VCaP (cell line): ENCODE data around the gene NRCAM.

Experiments
- H3K27ac ChIP-seq: fragments of 450-650 bp; 2 replicates; pipeline ENCODE4 v1.5.1; 2017
- TF ChIP-seq, protein P1 (sequence below): fragments of 450-650 bp; conservative IDR thresholded peaks from 2 replicates; pipeline ENCODE4 v1.5.1; 2017; ENCODE audit warnings: mild to moderate bottlenecking, moderate library complexity

The NRCAM gene

DNA sequence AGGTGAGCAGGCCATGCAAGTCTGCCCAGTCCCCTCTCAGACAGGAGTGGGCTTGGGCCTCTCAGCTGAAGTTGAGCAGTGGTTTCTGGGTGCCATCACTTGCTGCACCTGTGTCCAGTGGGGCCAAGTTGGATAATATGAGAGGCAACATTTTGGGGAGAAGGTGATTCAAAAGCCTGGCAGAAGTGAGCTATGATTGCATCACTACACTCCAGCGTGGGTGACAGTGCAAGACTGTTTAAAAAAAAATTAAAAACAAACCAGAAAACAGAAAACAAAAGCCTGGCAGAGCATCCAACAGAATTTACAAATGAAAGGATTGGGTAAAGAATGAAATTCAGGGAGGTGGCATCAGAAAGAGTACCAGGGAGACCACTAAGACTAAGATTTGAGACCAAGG lies 204.5 kb downstream of the NRCAM start:
- TF ChIP-seq, protein P1, sequence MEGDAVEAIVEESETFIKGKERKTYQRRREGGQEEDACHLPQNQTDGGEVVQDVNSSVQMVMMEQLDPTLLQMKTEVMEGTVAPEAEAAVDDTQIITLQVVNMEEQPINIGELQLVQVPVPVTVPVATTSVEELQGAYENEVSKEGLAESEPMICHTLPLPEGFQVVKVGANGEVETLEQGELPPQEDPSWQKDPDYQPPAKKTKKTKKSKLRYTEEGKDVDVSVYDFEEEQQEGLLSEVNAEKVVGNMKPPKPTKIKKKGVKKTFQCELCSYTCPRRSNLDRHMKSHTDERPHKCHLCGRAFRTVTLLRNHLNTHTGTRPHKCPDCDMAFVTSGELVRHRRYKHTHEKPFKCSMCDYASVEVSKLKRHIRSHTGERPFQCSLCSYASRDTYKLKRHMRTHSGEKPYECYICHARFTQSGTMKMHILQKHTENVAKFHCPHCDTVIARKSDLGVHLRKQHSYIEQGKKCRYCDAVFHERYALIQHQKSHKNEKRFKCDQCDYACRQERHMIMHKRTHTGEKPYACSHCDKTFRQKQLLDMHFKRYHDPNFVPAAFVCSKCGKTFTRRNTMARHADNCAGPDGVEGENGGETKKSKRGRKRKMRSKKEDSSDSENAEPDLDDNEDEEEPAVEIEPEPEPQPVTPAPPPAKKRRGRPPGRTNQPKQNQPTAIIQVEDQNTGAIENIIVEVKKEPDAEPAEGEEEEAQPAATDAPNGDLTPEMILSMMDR: no peak

DNA sequence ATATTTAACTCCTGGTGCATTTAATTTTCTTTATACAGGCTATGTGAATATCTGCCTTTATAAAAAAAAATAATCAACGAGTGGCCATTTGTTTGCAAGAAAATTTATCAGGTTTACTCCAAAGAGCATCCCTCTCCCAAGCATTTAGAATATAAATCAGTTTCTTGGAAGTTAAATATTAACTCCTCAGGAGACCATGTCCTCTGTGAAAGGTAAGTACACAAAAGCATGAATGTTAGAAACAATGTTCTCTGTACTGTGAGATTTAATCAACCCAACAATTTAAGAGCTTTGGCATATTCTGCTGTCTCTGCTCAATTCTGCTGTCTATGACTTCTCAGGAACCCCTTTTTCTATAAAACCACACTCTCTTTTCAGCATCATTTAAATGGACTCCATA lies 206.8 kb downstream of the NRCAM start:
- TF ChIP-seq, protein P1: no peak
- peak overlapping the region; percentile 82 for H3K27ac ChIP-seq

More for the DNA sequence above, 204.5 kb downstream of the NRCAM start:
- H3K27ac ChIP-seq: no peak overlapping the region

DNA sequence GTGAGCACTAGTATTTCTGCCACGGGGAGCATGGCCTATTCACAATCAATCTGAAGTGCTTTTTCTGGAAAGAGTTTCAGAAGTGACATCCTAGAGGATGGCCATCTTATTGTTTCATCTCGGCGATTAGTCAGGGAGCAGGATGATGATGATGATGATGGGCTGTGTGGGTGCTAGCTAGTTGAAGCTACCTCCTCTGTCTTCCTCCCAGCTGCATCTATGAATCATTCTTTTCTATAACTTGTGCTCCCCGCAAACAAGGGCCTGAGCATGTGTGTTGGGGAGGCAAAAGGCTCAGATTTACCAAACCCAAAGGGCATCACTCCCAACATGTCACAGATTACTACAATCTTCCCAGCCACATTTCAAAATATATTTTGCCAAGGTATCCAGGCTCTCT lies 207.4 kb downstream of the NRCAM start:
- peak overlapping the region; percentile 82 for H3K27ac ChIP-seq
- TF ChIP-seq, protein P1: no peak

DNA sequence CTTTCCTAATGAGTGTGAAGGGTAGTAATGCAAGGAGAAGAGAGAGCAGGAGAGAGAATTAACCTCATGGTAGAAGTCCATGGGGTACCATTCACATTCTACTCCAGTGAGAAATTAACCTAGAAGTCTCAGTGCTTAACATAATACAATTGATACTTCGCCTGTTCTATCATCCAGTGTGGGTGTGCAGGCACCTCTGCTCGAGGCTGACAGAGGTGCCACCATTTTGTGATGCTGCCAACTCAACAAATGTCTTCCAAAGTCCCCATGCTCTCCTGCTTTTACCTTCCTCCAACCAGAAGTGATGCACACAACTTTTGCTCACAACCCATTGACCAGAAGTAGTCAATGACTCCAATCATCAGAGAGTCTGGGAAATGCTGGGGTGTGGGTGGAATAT lies 207.8 kb downstream of the NRCAM start:
- H3K27ac ChIP-seq: peak overlapping the region; percentile 82
- TF ChIP-seq, protein P1: no peak

DNA sequence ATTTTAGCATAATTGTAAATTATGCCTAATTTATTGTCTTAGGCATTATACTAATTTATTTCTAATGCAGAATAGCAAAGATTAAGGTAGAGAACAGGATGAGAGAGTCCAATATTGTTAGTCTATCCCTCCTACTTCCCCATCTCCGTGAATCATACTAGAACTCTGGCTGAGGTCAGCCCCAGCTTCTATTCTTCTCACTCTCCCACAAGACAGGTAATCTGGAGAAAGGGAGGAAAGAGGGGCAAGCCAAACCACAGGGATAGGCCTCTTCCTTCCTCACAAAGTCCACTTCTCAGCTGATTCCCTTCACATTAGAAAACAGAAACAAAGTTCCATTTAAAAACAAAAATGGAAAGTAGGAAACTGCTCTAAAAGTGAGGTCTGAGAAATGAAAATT lies 208.6 kb downstream of the NRCAM start:
- peak overlapping the region; percentile 82; the same call in 1 of the 2 replicates for H3K27ac ChIP-seq
- TF ChIP-seq, protein P1: no peak

DNA sequence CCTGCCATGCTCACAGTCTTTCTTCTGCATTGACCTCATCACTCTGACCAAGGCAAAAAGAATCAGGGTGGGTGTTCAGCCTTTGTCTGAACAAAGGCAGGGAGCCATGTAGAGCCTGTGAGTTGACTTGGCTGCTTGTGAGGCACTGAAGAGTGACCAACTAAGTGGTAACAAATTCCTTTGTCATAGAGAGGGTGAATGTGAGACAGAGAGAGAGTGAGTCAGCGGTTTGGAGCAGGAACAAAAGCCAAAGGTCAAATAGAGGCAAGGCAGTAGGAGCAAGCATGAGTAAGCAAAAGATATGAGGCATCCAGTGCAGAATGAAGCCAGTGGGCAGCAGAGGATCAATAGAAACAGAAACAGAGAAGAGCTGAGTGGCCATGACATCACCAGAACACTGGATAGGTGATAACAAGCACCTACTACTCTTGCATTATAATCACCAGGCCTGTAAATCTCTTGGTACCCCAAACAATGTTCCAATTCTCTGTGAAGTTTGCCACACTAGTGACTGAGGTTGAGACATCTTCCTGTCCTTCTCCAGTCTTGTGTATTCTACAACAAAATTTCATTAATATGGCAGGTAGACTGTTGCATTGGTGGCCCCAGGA lies 209.9 kb downstream of the NRCAM start:
- H3K27ac ChIP-seq: no peak overlapping the region
- TF ChIP-seq, protein P1: no peak

DNA sequence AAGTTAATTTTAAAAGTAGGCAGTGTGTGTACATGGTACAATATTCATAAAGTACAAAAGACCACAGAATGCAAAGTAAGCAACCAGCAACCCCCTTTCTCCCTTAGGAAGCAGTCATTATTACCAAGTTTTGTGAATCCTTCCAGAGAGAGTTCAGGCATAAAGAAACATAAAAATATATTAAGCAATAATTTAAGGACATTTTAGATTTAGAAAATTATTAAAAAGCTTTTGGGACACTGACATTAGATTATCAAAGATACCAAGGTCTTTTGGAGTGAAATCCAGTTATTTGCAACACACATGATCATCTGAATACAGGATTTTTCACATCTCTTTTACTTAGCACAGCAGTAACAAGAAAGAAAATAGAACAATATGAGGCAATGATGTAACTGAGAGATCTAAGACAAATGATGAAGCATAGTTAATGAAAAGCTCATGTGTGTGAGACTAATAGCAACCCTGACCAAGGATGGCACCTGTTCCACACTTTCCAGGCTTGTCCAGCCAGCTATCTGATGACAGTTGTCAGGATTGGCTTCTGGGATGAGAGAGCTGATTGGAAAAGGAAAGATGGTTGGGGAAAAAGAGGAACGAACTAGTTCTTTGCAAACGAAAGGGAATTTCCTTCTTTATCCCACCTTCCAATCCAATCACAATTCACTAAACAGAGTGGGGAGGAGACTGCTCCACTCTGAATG lies 210.6 kb downstream of the NRCAM start:
- TF ChIP-seq, protein P1: no peak
- H3K27ac ChIP-seq: no peak overlapping the region
